22Rv1 (cell line): ENCODE results near the gene ARL9.

Experiments used
- H3K27ac ChIP-seq: fragments of 450-650 bp; 2 replicates; pipeline ENCODE4 v1.5.1; 2017
- ZFX ChIP-seq: fragments of 450-650 bp; IDR thresholded peaks from 2 replicates; pipeline ENCODE4 v1.6.1; 2017; ENCODE audit warnings: antibody characterized with exemption, borderline replicate concordance
- TF ChIP-seq, protein P1 (sequence below): fragments of 450-650 bp; IDR thresholded peaks from 2 replicates; pipeline ENCODE4 v1.5.1; 2017; ENCODE audit warnings: mild to moderate bottlenecking

Gene ARL9

DNA sequence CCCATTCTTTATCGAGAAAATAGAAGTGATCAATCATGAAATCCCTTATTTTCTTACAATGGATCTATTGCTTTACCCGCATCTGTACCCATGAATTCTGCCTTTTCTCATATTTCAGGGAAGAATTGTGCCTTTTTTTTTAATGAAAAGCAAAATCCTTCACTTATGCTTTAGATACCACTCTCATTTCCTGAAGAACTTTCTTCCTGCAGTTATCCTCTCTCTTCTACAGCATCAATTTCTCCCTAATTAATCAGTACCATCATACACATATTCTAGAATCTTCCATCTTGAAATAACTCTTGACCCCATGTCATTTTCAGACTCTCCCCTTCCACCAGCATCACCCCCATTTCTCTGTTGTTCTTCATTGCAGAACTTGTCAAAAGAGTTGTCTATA lies 26.6 kb downstream of the ARL9 start:
- TF ChIP-seq ZFX = no peak
- TF ChIP-seq, protein P1, sequence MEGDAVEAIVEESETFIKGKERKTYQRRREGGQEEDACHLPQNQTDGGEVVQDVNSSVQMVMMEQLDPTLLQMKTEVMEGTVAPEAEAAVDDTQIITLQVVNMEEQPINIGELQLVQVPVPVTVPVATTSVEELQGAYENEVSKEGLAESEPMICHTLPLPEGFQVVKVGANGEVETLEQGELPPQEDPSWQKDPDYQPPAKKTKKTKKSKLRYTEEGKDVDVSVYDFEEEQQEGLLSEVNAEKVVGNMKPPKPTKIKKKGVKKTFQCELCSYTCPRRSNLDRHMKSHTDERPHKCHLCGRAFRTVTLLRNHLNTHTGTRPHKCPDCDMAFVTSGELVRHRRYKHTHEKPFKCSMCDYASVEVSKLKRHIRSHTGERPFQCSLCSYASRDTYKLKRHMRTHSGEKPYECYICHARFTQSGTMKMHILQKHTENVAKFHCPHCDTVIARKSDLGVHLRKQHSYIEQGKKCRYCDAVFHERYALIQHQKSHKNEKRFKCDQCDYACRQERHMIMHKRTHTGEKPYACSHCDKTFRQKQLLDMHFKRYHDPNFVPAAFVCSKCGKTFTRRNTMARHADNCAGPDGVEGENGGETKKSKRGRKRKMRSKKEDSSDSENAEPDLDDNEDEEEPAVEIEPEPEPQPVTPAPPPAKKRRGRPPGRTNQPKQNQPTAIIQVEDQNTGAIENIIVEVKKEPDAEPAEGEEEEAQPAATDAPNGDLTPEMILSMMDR = no peak
- H3K27ac ChIP-seq = no peak overlapping the region

DNA sequence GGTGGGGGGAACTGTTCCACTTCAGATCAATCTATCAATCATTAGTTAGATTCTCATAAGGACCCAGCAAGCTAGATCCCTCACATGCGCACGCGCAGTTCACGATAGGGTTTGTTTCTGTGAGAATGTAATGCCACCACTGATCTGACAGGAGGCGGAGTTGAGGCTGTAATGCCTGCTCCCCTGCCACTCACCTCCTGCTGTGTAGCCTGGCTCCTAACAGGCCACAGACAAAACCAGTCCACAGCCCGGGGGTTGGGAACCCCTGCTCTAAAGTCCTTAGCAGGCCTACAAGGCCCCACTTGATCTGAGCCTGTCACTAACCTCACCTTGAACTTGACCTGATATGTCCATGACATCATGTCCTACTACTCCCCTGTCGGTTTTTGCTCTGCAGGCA lies 30.3 kb downstream of the ARL9 start:
- H3K27ac ChIP-seq = no peak overlapping the region
- no peak for TF ChIP-seq ZFX
- TF ChIP-seq, protein P1 = no peak

DNA sequence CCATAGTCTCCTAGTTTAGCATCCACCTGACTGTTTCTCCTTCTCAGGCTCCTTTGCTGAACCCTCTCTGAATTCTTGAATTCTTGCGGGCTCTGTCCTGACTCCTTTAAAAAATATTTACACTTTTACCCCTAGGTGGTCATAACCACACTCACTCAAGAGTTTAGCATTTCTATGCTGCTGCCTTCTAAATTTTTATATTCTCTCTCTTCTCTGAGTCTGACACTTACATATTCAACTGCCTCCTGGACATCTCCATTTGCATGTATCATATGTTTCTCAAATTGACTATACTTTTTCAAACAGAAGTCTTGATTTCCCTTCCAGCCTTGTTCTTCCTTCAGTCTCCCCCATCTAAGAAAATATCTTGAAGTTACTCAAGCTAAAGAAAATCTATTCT lies 31.6 kb downstream of the ARL9 start:
- TF ChIP-seq ZFX = no peak
- TF ChIP-seq, protein P1 = no peak
- no peak overlapping the region for H3K27ac ChIP-seq

DNA sequence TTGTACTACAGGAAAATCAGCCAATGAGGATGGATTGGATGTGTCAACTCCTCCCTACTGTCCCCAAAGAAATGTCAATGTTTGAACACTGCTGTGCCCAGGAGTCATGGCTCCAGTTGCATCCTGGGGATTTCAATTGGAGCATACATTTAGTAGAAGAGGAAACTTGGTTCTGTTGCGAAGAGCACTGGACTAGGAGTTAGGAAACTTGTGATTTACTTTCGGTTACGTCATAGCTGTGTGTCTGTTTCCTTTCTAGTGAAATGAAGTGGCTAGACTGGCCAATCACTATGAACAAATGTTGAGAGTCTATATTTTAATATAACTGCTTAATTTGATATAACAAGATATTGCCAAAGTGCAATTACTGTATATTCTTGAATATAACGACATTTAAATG lies 35.2 kb downstream of the ARL9 start:
- H3K27ac ChIP-seq = no peak overlapping the region
- TF ChIP-seq, protein P1 = no peak
- no peak for TF ChIP-seq ZFX

DNA sequence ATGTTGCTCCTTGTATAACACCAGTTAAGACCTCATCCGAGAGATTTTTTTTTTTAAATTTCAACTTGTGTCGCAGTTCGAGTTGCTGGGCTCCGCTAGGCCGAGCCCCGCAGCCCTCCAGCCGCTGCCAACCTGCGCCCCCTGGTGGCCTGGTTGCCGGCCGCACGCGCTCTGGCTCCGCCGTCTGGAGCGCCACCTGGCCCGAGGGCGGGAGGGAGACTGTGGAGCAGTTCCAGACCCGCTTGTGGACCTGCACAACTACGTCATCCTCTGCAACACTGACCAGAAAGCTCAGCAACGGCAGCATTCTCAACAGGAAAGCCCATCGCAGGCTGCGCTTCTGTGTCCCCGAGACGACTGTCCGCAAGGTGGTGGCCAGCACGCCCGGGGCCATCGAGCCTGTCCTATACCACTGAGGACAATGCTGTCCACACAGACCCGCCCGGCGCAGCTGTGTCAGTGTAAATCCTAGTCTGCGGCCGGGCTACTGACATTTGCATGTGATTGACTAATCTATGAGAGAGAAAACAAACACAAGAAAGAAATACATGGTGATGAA lies 39.1 kb downstream of the ARL9 start:
- TF ChIP-seq, protein P1 = peak; percentile 100
- TF ChIP-seq ZFX = no peak
- no peak overlapping the region for H3K27ac ChIP-seq

DNA sequence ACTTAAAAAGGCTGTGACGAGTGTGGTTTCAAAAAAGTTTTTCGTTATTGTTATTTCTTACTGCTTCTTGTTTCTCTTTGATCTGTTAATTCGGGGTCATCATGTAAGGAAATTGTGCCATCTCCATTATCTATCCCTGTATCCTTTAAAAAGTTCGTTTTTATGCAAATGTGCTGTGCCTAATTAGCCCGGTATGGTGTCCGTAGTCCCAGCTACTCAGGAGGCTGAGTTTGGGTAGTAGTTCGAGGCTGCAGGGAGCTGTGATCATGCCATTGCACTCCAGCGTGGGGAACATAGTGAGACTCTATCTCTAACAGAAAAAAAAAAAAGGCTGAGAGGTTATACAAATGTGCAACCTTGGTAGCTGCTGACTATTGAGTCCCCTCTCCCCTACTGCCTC lies 45.1 kb downstream of the ARL9 start:
- TF ChIP-seq, protein P1 = no peak
- TF ChIP-seq ZFX = no peak
- no peak overlapping the region for H3K27ac ChIP-seq

DNA sequence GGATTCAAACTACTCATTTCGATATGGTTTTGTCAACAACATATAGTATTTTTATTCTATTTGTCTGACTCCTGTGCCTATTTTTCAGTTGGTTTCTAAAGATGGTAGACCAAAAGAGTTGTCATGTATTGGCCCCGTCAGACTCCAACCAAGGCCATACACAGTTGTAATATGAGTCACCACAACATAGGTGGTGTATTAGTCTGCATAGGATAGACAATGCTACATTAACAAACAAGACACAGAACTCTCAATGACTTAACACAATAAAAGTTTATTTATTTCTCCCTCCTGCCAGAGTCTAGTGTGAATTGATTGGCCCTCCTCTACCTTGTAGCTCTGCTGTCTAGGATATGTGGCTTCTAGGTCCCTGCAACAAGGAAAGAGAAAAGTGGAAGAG lies 45.9 kb downstream of the ARL9 start:
- TF ChIP-seq, protein P1 = no peak
- TF ChIP-seq ZFX = no peak
- H3K27ac ChIP-seq = no peak overlapping the region
